Medulla oblongata (tissue), 1 donor: ENCODE measurements around the gene RFC2.
"Not testable (repeated sequence)": the region's sequence is repeated elsewhere in the genome, so short reads cannot be mapped to it uniquely, and the experiment has no call there.

Experiments
- DNase-seq: peaks from one replicate; pipeline ENCODE4 v3.0.0-alpha.2; 2015; ENCODE audit errors: extremely low spot score

Gene RFC2

GRCh38 chr7:74282748-74283459, 28.7 kb upstream of the RFC2 start:
- DNase-seq, result no peak

DNA sequence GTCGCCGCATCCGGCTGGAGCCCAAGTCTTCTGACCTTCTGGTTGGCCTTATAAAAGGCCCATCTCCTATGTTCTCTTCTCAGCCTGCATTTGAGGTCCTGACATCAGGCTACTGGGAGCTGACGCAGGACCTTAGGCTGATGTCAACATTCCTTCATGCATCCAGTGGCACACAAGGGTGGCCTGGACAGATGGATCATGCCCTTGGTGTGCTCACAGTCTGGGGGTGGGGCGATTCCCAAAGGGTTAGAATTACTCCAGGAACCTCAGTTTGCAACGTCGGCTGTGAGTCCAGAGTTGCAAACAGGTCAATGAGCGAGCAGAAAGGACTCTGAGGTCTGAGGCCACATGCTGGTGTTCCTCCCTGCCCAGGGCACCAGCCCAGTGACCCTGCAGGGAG, 26.8 kb upstream of the RFC2 start:
- DNase-seq, result no peak

DNA sequence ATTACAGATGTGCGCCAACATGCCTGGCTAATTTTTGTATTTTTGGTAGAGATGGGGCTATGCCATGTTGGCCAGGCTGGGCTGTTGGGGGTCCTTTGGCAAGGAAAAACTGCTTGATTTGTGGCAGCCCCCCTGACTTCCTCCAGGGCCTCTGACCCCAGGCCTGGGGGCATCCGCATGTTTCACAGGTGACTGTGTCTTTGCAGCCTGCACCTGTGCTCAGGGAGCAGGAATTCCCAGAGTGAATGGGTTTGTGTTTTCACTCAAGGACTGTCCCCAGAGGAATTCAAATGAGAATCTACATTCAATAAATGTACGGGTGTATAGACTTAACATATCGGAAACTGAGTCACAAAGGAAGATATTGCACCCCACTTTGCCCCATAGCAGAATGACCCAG, 23.4 kb upstream of the RFC2 start:
- DNase-seq, result no peak

DNA sequence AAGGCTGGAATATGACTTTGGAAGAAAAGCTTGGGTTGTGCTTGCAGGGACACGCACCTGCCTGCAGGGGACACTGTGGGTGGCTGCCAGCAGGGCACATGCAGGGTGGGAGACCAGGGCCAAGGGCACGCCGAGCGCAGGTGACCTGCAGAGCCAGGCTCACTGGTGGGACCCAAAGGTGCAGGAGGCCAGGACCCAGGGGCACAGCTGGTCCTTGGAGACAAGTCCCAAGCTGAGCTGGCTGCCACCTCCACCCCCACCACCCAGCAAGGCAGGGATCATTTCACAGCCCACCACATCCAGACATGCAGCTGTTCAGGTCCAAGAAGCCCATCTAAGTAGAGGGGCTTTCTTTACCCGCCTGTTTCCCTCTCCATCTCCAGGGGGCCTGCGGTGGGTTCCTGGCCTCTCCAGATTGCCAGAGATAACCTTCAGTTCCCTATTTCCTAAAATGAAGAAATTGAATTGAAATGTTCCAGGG, 21.2 kb upstream of the RFC2 start:
- DNase-seq, result peak; percentile 2

DNA sequence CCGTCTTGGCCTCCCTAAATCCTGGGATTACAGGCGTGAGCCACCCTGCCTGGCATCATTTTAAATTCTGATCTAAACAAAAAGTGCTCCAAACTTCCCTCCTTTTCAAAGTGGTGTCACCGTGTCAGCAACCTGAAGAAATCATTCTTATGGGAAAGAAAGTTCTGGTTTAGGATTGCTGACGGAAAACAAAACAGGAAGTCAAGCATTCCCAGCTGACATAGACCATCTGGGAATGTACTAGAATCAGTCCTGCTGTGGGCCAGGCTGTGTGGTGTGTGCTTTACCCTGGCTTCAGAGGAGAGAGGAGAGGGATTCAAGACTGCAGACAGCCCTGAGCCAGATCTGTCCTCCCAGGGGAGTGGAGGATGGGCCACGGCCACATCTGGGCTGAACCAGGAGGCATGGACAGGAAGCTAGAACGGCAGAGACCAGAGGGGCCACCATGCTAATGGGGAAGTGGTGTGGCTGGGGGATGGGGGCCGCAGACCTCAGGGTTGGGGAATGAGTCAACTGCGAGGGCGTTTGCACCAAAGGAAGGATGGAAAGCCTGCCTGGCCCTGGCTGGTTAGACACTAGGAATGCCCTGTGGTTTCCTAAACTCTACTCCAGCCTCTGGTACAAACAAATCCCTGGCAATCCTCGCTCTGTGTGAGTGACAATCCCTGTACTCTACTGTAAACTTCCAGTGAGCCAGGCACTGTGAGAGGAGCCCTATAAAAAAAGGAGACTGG, 18.3 kb upstream of the RFC2 start:
- peak; percentile 75 for DNase-seq

- DNase-seq, result no peak
These were observed 17.5 kb upstream of the RFC2 start for GRCh38 chr7:74271742-74272141.

- peak; percentile 75 for DNase-seq
These were observed 15.6 kb upstream of the RFC2 start for GRCh38 chr7:74269757-74270277.

- no peak for DNase-seq
These were observed 13.8 kb upstream of the RFC2 start for GRCh38 chr7:74267756-74268565.

- DNase-seq, result no peak
These were observed 12.2 kb upstream of the RFC2 start for GRCh38 chr7:74266191-74266963.

GRCh38 chr7:74263399-74264120, 9.4 kb upstream of the RFC2 start:
- no peak for DNase-seq

GRCh38 chr7:74262639-74263398, 8.6 kb upstream of the RFC2 start:
- DNase-seq, result no peak

- DNase-seq, result no peak
These were observed 4.4 kb upstream of the RFC2 start for GRCh38 chr7:74258639-74259038.

GRCh38 chr7:74256491-74257408, 2.6 kb upstream of the RFC2 start:
- peak; percentile 36 for DNase-seq

GRCh38 chr7:74255461-74255860, 1.3 kb upstream of the RFC2 start:
- DNase-seq, result not testable (repeated sequence)

DNA sequence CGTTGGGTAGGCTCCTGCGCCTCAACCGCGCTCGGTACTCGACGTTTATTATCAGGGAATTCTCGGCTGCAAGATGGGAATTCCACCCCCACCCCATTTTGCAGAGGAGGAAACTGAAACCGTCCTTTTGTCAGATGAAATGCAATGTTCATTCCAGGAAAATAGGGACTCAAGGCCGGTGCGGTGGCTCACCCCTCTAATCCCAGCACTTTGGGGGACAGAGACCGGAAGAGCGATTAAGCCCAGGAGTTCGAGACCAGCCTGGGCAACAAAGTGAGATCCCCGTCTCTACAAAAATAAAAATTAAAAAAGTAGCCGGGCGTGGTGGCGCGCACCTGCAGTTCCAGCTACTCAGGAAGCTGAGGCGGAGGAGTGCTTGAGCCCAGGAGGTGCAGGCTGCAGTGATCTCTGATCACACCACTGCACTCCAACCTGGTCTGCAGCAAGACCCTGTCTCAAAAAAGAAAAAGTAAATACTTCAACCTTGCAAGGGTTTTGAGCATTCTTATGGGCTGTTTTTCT, 720 bp upstream of the RFC2 start:
- no peak for DNase-seq

DNA sequence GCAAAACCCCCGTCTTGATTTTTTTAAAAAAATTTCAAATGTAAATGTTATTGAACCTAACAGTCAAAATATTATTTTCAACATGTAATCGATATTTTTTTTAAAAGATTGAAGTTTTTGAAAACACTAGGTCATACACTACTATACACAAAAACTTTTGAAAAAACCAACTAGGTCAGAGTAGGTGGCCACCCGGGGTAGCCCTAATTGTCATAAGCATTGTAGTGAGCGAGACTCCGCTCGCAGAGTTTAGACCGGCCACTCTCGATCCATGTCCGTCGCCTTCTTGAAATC, 417 bp downstream of the RFC2 start:
- DNase-seq, result no peak

DNA sequence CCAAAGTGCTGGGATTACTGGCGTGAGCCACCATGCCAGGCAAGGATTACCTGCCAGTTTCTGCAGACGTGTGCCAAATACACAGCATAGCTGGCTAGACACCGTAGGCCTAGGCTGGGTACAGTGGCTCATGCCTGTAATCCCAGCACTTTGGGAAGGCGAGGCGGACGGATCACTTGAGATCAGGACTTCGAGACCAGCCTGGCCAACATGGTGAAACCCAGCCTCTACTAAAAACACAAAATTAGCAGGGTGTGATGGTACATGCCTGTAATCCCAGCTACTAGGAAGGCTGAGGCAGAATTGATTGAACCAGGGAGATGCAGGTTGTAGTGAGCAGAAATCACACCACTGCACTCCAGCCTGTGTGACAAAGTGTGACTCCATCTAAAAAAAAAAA, 868 bp downstream of the RFC2 start:
- no peak for DNase-seq

GRCh38 chr7:74252893-74253292, 1.3 kb downstream of the RFC2 start:
- no peak for DNase-seq

GRCh38 chr7:74249058-74249457, 5.1 kb downstream of the RFC2 start:
- not testable (repeated sequence) for DNase-seq
